Stimulated activated CD4-positive, alpha-beta T cell treated with anti-CD3 and anti-CD28 coated beads, TNF-alpha, amount 100 ng/mL, for 1 hour (primary cell): ENCODE measurements around the gene C2CD5.
"Not testable (repeated sequence)": the region's sequence is repeated elsewhere in the genome, so short reads cannot be mapped to it uniquely, and the experiment has no call there.

Experiments
- DNase-seq, 3 donors: peaks; one replicate each; pipeline ENCODE4 v3.0.0-alpha.2; 2020; ENCODE audit warnings: low read depth in 3 of 3, low spot score in 1 of 3

C2CD5 gene

GRCh38 chr12:22536971-22537544 is 7.3 kb downstream of the C2CD5 start:
- DNase-seq, result no peak

GRCh38 chr12:22536346-22536945 is 7.9 kb downstream of the C2CD5 start:
- DNase-seq, result no peak

- no peak for DNase-seq
Observed at GRCh38 chr12:22535478-22535877, 8.9 kb downstream of the C2CD5 start.

GRCh38 chr12:22535038-22535437 is 9.3 kb downstream of the C2CD5 start:
- DNase-seq, result no peak

GRCh38 chr12:22533155-22533554 is 11.2 kb downstream of the C2CD5 start:
- no peak for DNase-seq

- no peak for DNase-seq
Observed at GRCh38 chr12:22532317-22532716, 12.0 kb downstream of the C2CD5 start.

- DNase-seq, result no peak
Observed at GRCh38 chr12:22531205-22531604, 13.1 kb downstream of the C2CD5 start.

GRCh38 chr12:22529281-22530060 is 14.9 kb downstream of the C2CD5 start:
- DNase-seq, result no peak

GRCh38 chr12:22527999-22528398 is 16.3 kb downstream of the C2CD5 start:
- DNase-seq, result no peak

- DNase-seq, result no peak
Observed at GRCh38 chr12:22526836-22527235, 17.5 kb downstream of the C2CD5 start.

GRCh38 chr12:22525426-22525825 is 18.9 kb downstream of the C2CD5 start:
- no peak for DNase-seq

- no peak for DNase-seq
Observed at GRCh38 chr12:22518998-22519397, 25.3 kb downstream of the C2CD5 start.

- no peak for DNase-seq
Observed at GRCh38 chr12:22518060-22518719, 26.2 kb downstream of the C2CD5 start.

GRCh38 chr12:22514875-22515274 is 29.5 kb downstream of the C2CD5 start:
- DNase-seq, result no peak

GRCh38 chr12:22505826-22506225 is 38.5 kb downstream of the C2CD5 start:
- no peak for DNase-seq

- no peak for DNase-seq
Observed at GRCh38 chr12:22500100-22500499, 44.2 kb downstream of the C2CD5 start.

GRCh38 chr12:22499445-22499844 is 44.9 kb downstream of the C2CD5 start:
- DNase-seq, result no peak

GRCh38 chr12:22494319-22494718 is 50.0 kb downstream of the C2CD5 start:
- DNase-seq, result no peak

GRCh38 chr12:22491034-22491433 is 53.3 kb downstream of the C2CD5 start:
- no peak for DNase-seq

- DNase-seq, result no peak
Observed at GRCh38 chr12:22488478-22488877, 55.9 kb downstream of the C2CD5 start.

GRCh38 chr12:22487683-22488082 is 56.7 kb downstream of the C2CD5 start:
- DNase-seq, result not testable (repeated sequence)

- DNase-seq, result no peak
Observed at GRCh38 chr12:22481547-22482104, 62.7 kb downstream of the C2CD5 start.
